GM12878 (cell line): ENCODE results near the gene GABRB2. TPM values are rescaled to one million over a fixed set of nuclear protein-coding genes. Genes with fewer than 3 reads are reported as not detected.

Experiments
- ATAC-seq: fragments of 200-7000 bp; cut with Tn5 transposase; 3 replicates; pipeline ENCODE4 v1.9.1; 2020; ENCODE audit warnings: mild to moderate bottlenecking, moderate library complexity
- BruUV-seq: library from RNA; stranded (reverse); fragments of 400-500 nt; replicated peaks from 2 replicates; lab custom pipeline; 2021; lab: Mats Ljungman, UMichigan
- CTCF ChIA-PET: fragments of 300-600 bp; sonication (Branson Sonifier 250); formaldehyde crosslinking; extraction: SDS; loops from one replicate; lab custom pipeline; 2021; ENCODE audit warnings: inconsistent platforms; lab: Yijun Ruan, JAX
- POLR2A ChIA-PET: fragments of 350-600 bp; formaldehyde crosslinking; extraction: SDS; loops from one replicate; lab custom pipeline; 2021; ENCODE audit warnings: inconsistent platforms; lab: Charles Lee
- RAD21 ChIA-PET: fragments of 300-600 bp; sonication (Branson Sonifier 250); formaldehyde crosslinking; loops from one replicate; lab custom pipeline; 2023; ENCODE audit warnings: antibody characterized with exemption; ENCODE audit not compliant: unreplicated experiment; lab: Charles Lee
- SMC1A ChIA-PET: fragments of 300-600 bp; sonication (Branson Sonifier 250); formaldehyde crosslinking; loops from one replicate; lab custom pipeline; 2023; ENCODE audit not compliant: unreplicated experiment, uncharacterized antibody; lab: Charles Lee
- DNase-seq: peaks from one replicate; pipeline ENCODE4 v3.0.0-alpha.2; 2011; ENCODE audit warnings: low read depth, low spot score
- FAIRE-seq: peaks from 3 replicates; lab custom pipeline; 2011; peaks lifted over from hg19 to GRCh38; lab: Jason Lieb, UNC
- H2AFZ ChIP-seq: 2 replicates; pipeline ENCODE4 v1.6.0; 2011; ENCODE audit warnings: low read depth, low read length, control low read depth; ENCODE audit not compliant: control insufficient read depth
- H3K27ac ChIP-seq: 2 replicates; pipeline ENCODE4 v1.5.1; 2011; ENCODE audit warnings: control low read depth; ENCODE audit not compliant: control insufficient read depth, insufficient read depth
- H3K27me3 ChIP-seq, 2 experiments: replicated peaks in 1 of 2; 2 replicates each; pipeline versions ENCODE4 v1.6.0 to v1.6.1; 2011; ENCODE audit warnings: low read length in 1 of 2; ENCODE audit not compliant: control insufficient read depth in 2 of 2, insufficient read depth in 2 of 2
- H3K36me3 ChIP-seq, 2 experiments: 2 replicates each; pipeline ENCODE4 v1.5.1; 2011; ENCODE audit warnings: low read length in 1 of 2; ENCODE audit not compliant: control insufficient read depth in 2 of 2, insufficient read depth in 2 of 2
- H3K4me1 ChIP-seq: 2 replicates; pipeline ENCODE4 v1.6.1; 2011; ENCODE audit warnings: mild to moderate bottlenecking, low read length, moderate library complexity, mixed read lengths; ENCODE audit not compliant: control insufficient read depth, insufficient read depth
- H3K4me2 ChIP-seq: 2 replicates; pipeline ENCODE4 v1.6.0; 2011; ENCODE audit warnings: control low read depth; ENCODE audit not compliant: control insufficient read depth, insufficient read depth
- H3K4me3 ChIP-seq: fragments of 200-600 bp; sonication (generic); 2 replicates; pipeline ENCODE4 v1.5.1; 2016
- H3K79me2 ChIP-seq: 2 replicates; pipeline ENCODE4 v1.6.0; 2011; ENCODE audit warnings: low read length; ENCODE audit not compliant: control insufficient read depth, insufficient read depth
- H3K9ac ChIP-seq: 2 replicates; pipeline ENCODE4 v1.8.0; 2011; ENCODE audit warnings: low read length, control low read depth, mixed read lengths; ENCODE audit not compliant: control insufficient read depth, insufficient read depth
- H3K9me3 ChIP-seq: replicated peaks from 3 replicates; pipeline ENCODE4 v1.5.1; 2011; ENCODE audit warnings: mild to moderate bottlenecking, low read length; ENCODE audit not compliant: control insufficient read depth, insufficient read depth
- H4K20me1 ChIP-seq: 2 replicates; pipeline ENCODE4 v1.6.0; 2011; ENCODE audit not compliant: control insufficient read depth, insufficient read depth
- BHLHE40 ChIP-seq, 2 experiments: fragments of 450-650 bp in 1 of 2; IDR thresholded peaks; 2 replicates each; pipeline ENCODE4 v1.6.1; 2011 to 2017; ENCODE audit warnings: low read depth in 2 of 2, borderline replicate concordance in 1 of 2, improper control_type of control experiment in 1 of 2, low read length in 1 of 2, mild to moderate bottlenecking in 1 of 2
- EZH2 ChIP-seq: IDR thresholded peaks from 2 replicates; pipeline ENCODE4 v1.6.1; 2012; ENCODE audit warnings: low read depth, mild to moderate bottlenecking, control low read depth, inconsistent platforms, low read length, borderline replicate concordance; ENCODE audit not compliant: control insufficient read depth
- HDAC2 ChIP-seq: fragments of 200-600 bp; sonication (generic); IDR thresholded peaks from 2 replicates; pipeline ENCODE4 v1.6.1; 2017
- HDAC6 ChIP-seq: fragments of 200-600 bp; sonication (generic); IDR thresholded peaks from one replicate; pipeline ENCODE4 v1.8.0; 2017; ENCODE audit warnings: antibody characterized with exemption; ENCODE audit not compliant: unreplicated experiment
- HDGF ChIP-seq: fragments of 450-650 bp; IDR thresholded peaks from 2 replicates; pipeline ENCODE4 v1.6.1; 2016; ENCODE audit warnings: antibody characterized with exemption
- IKZF2 ChIP-seq, 2 experiments: fragments of 450-650 bp; IDR thresholded peaks; 2 replicates each; pipeline ENCODE4 v1.6.1; 2017; ENCODE audit warnings: mild to moderate bottlenecking in 2 of 2, moderate library complexity in 2 of 2
- NR2C1 ChIP-seq: fragments of 450-650 bp; IDR thresholded peaks from 2 replicates; pipeline ENCODE4 v1.6.1; 2017; ENCODE audit warnings: antibody characterized with exemption, mild to moderate bottlenecking, moderate library complexity
- POLR2A ChIP-seq: IDR thresholded peaks from 2 replicates; pipeline ENCODE4 v1.6.1; 2011; ENCODE audit warnings: low read depth, mild to moderate bottlenecking, low read length
- POLR2AphosphoS5 ChIP-seq: IDR thresholded peaks from 2 replicates; pipeline ENCODE4 v1.6.1; 2011; ENCODE audit warnings: mild to moderate bottlenecking, low read length, inconsistent platforms
- RCOR1 ChIP-seq: conservative IDR thresholded peaks from 2 replicates; pipeline ENCODE4 v1.6.1; 2012; ENCODE audit warnings: low read depth, low read length, improper control_type of control experiment
- SIX5 ChIP-seq: IDR thresholded peaks from 2 replicates; pipeline ENCODE4 v1.6.1; 2011; ENCODE audit warnings: mild to moderate bottlenecking, low read depth, low read length, moderate library complexity; ENCODE audit not compliant: severe bottlenecking
- TBL1XR1 ChIP-seq: IDR thresholded peaks from 2 replicates; pipeline ENCODE4 v1.6.1; 2012; ENCODE audit warnings: low read depth, low read length, improper control_type of control experiment
- ZNF274 ChIP-seq: IDR thresholded peaks from one replicate; pipeline ENCODE4 v1.8.0; 2011; ENCODE audit not compliant: insufficient read length, insufficient read depth
- WGBS: methylation state at CpG from one replicate; pipeline ENCODE4 v1.1.6; 2016; ENCODE audit warnings: low lambda C conversion rate; ENCODE audit not compliant: insufficient replicate concordance, insufficient coverage; ENCODE audit errors: missing lambda C conversion rate; 5-methylcytosine and 5-hydroxymethylcytosine counted together
- in situ Hi-C: fragments of 300-500 bp; cut with MboI; formaldehyde crosslinking; loops from 9 replicates; pipeline ENCODE4 v1.14.3; 2018; ENCODE audit warnings: mixed read lengths
- intact Hi-C: fragments of 100-400 bp; cut with micrococcal nuclease; formaldehyde crosslinking; loops from one replicate; pipeline ENCODE4 v1.14.2; 2022; ENCODE audit not compliant: unreplicated experiment
- polyA plus RNA-seq, 11 experiments: library from polyadenylated mRNA; depleted of rRNA in 4 of 11; unstranded in 6 of 11; stranded (reverse) in 5 of 11; fragments of >200 nt; fragmentation: Nextera tagmentation in 4 of 11; fragmentation: Illumina TruSeq in 1 of 11; extraction: Ambion mirVana in 4 of 11; extraction: Trizol in 1 of 11; gene quantifications; 1 replicate in 1 of 11; 2 replicates in 10 of 11; pipeline versions ENCODE4 v1.2.1 to v1.2.3, GENCODE V29; 2011 to 2016; ENCODE audit warnings: inconsistent platforms in 2 of 11, missing spikeins in 2 of 11, low read depth in 1 of 11
- total RNA-seq, 4 experiments: library from RNA; depleted of rRNA in 3 of 4; stranded (reverse); fragments of >200 nt in 3 of 4; fragmentation: Illumina TruSeq in 1 of 4; extraction: Trizol in 1 of 4; gene quantifications; 2 replicates each; pipeline versions ENCODE4 v1.2.1 to v1.2.3, GENCODE V29; 2013 to 2021
- TF ChIP-seq, protein P1 (sequence below): IDR thresholded peaks from 2 replicates; pipeline ENCODE4 v1.6.1; 2011; ENCODE audit warnings: borderline replicate concordance, low read depth, mild to moderate bottlenecking, moderate library complexity, mixed read lengths, low read length; ENCODE audit not compliant: insufficient read depth; ENCODE audit errors: extremely low read length
- TF ChIP-seq, protein P2 (sequence below): fragments of 450-650 bp; IDR thresholded peaks from 2 replicates; pipeline ENCODE4 v1.6.1; 2017; ENCODE audit warnings: mild to moderate bottlenecking, moderate library complexity
- TF ChIP-seq, protein P3 (sequence below), 3 experiments: IDR thresholded peaks in 2 of 3; conservative IDR thresholded peaks in 1 of 3; 2 replicates each; pipeline ENCODE4 v1.5.1; 2011; ENCODE audit warnings: low read depth in 3 of 3, low read length in 3 of 3, mild to moderate bottlenecking in 3 of 3, control low read depth in 2 of 3, moderate library complexity in 2 of 3, inconsistent platforms in 1 of 3, mixed read lengths in 1 of 3; ENCODE audit not compliant: control insufficient read depth in 2 of 3, insufficient read depth in 1 of 3; ENCODE audit errors: extremely low read depth in 1 of 3
- TF ChIP-seq, protein P4 (sequence below): fragments of 450-650 bp; IDR thresholded peaks from 2 replicates; pipeline ENCODE4 v1.6.1; 2017; ENCODE audit warnings: mild to moderate bottlenecking, low read depth, inconsistent platforms; ENCODE audit not compliant: poor library complexity, severe bottlenecking

Gene GABRB2
- total and polyA plus RNA-seq, 10 of the 15 experiments (the other 5 are each of a cell fraction or from before 2014, with no cell fraction given), result 0.12 to 0.85 (median 0.43) TPM

DNA sequence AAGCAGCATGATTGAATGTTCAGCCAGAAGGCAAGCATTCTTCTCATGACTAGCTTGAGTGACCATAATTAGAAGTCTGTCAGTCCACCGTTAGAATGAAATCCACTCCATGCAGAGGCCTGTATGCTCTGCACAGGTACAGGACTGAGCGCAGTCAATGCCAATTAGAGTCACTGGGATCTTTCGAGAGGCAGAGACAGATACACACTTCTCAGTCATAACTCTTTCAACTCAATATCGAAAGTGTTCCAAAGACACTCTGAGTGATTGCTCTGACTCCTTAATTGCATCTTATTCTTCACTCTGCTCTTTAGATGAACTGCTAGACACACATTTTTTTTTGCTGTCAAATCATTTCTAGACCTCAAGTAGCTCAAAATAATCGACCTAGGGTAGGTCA is 203.6 kb downstream of the GABRB2 start:
- Histone ChIP-seq H3K79me2 (no peaks in the 10 kb centered on the region), H3K27me3 (no peaks in the 10 kb centered on the region), H3K4me2 (no peak overlapping the region), H2AFZ (peak overlapping the region; percentile 23; the same call in 1 of the 2 replicates), H4K20me1 (no peaks in the 10 kb centered on the region), H3K9me3 (no peaks in the 10 kb centered on the region; the same call in 2 of the 3 replicates), H3K27ac (no peak overlapping the region), H3K9ac (no peak overlapping the region), H3K4me1 (no peaks in the 10 kb centered on the region), H3K36me3 (no peaks in the 10 kb centered on the region), H3K4me3 (no peak overlapping the region)
- ChIA-PET SMC1A (no interaction called here), RAD21 (no interaction called here), POLR2A (no interaction called here), CTCF (no interaction called here)
- no peak for DNase-seq
- in situ Hi-C loops, result no loop called here
- no peak for ATAC-seq
- no TSS peak for BruUV-seq
- 49% methylated on average over 5 of the region's 5 CpGs for WGBS
- no peak for FAIRE-seq
- intact Hi-C loops, result no loop called here
- TF ChIP-seq RCOR1 (no peak), EZH2 (no peak), HDAC2 (no peak), BHLHE40 (IDR thresholded peaks at IDR 0.05; ENCODE audit: borderline replicate concordance in 1 of 2, low read depth in 2 of 2, low read length in 1 of 2) (no peak), TBL1XR1 (no peak), POLR2AphosphoS5 (no peak), HDAC6 (no peak), POLR2A (no peak), IKZF2 (IDR thresholded peaks at IDR 0.05) (no peak), ZNF274 (no peak), NR2C1 (no peak), SIX5 (no peak), HDGF (no peak)
- TF ChIP-seq, protein P1, sequence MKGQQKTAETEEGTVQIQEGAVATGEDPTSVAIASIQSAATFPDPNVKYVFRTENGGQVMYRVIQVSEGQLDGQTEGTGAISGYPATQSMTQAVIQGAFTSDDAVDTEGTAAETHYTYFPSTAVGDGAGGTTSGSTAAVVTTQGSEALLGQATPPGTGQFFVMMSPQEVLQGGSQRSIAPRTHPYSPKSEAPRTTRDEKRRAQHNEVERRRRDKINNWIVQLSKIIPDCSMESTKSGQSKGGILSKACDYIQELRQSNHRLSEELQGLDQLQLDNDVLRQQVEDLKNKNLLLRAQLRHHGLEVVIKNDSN, result no peak
- TF ChIP-seq, protein P2, sequence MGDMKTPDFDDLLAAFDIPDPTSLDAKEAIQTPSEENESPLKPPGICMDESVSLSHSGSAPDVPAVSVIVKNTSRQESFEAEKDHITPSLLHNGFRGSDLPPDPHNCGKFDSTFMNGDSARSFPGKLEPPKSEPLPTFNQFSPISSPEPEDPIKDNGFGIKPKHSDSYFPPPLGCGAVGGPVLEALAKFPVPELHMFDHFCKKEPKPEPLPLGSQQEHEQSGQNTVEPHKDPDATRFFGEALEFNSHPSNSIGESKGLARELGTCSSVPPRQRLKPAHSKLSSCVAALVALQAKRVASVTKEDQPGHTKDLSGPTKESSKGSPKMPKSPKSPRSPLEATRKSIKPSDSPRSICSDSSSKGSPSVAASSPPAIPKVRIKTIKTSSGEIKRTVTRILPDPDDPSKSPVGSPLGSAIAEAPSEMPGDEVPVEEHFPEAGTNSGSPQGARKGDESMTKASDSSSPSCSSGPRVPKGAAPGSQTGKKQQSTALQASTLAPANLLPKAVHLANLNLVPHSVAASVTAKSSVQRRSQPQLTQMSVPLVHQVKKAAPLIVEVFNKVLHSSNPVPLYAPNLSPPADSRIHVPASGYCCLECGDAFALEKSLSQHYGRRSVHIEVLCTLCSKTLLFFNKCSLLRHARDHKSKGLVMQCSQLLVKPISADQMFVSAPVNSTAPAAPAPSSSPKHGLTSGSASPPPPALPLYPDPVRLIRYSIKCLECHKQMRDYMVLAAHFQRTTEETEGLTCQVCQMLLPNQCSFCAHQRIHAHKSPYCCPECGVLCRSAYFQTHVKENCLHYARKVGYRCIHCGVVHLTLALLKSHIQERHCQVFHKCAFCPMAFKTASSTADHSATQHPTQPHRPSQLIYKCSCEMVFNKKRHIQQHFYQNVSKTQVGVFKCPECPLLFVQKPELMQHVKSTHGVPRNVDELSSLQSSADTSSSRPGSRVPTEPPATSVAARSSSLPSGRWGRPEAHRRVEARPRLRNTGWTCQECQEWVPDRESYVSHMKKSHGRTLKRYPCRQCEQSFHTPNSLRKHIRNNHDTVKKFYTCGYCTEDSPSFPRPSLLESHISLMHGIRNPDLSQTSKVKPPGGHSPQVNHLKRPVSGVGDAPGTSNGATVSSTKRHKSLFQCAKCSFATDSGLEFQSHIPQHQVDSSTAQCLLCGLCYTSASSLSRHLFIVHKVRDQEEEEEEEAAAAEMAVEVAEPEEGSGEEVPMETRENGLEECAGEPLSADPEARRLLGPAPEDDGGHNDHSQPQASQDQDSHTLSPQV, result no peak
- TF ChIP-seq, protein P3, sequence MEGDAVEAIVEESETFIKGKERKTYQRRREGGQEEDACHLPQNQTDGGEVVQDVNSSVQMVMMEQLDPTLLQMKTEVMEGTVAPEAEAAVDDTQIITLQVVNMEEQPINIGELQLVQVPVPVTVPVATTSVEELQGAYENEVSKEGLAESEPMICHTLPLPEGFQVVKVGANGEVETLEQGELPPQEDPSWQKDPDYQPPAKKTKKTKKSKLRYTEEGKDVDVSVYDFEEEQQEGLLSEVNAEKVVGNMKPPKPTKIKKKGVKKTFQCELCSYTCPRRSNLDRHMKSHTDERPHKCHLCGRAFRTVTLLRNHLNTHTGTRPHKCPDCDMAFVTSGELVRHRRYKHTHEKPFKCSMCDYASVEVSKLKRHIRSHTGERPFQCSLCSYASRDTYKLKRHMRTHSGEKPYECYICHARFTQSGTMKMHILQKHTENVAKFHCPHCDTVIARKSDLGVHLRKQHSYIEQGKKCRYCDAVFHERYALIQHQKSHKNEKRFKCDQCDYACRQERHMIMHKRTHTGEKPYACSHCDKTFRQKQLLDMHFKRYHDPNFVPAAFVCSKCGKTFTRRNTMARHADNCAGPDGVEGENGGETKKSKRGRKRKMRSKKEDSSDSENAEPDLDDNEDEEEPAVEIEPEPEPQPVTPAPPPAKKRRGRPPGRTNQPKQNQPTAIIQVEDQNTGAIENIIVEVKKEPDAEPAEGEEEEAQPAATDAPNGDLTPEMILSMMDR (IDR thresholded peaks at IDR 0.05 in 2 of 3, conservative IDR thresholded peaks at IDR 0.05 in 1 of 3; ENCODE audit: control insufficient read depth in 2 of 3, extremely low read depth in 1 of 3, insufficient read depth in 1 of 3, low read depth in 3 of 3, low read length in 3 of 3), result no peak
- TF ChIP-seq, protein P4, sequence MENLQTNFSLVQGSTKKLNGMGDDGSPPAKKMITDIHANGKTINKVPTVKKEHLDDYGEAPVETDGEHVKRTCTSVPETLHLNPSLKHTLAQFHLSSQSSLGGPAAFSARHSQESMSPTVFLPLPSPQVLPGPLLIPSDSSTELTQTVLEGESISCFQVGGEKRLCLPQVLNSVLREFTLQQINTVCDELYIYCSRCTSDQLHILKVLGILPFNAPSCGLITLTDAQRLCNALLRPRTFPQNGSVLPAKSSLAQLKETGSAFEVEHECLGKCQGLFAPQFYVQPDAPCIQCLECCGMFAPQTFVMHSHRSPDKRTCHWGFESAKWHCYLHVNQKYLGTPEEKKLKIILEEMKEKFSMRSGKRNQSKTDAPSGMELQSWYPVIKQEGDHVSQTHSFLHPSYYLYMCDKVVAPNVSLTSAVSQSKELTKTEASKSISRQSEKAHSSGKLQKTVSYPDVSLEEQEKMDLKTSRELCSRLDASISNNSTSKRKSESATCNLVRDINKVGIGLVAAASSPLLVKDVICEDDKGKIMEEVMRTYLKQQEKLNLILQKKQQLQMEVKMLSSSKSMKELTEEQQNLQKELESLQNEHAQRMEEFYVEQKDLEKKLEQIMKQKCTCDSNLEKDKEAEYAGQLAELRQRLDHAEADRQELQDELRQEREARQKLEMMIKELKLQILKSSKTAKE, result no peak
